Measurements from ENCODE around the gene RNU5D-1.
"Not testable (repeated sequence)": the region's sequence is repeated elsewhere in the genome, so short reads cannot be mapped to it uniquely, and the experiment has no call there.

RNU5D-1 gene

DNA sequence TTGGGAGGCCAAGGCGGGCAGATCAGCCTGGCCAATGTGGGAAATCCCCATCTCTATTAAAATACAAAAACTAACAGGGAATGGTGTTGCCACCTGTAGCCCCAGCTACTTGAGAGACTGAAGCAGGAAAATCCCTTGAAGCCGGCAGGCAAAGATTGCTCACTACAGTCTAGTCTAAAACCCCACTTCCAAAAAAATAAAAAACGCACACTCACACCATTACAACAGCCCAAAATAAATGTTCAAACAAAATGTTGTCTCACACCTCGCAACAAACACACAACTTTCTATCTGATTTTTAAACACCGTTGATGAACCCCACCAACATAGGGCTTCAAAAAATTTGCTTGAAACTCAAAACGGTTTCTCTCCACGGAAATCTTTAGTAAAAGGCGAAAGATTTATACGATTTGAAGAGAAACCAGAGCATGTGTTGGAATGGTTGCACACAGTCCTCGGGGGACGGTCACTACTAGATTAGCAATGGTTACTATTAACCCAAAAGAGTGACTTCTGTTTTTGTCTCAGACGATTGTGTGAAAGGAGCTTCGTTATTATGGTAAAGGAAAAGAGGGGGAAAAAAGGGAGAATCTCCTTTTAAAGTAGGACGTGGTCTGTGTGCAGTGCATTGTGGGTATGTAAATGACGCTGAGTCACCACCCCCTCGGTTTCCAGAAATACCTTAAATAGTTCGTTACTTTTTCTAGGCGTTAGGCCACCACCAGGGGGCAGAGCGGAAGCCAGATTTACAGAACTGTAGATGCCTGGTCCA lies at the start of gene RNU5D-1:
RNU5D-1 (minus strand) TSS at position 430 of the 772 bp plus-strand sequence.
- DNase-seq (ENCODE audit: low spot score), result peak; percentile 96

DNA sequence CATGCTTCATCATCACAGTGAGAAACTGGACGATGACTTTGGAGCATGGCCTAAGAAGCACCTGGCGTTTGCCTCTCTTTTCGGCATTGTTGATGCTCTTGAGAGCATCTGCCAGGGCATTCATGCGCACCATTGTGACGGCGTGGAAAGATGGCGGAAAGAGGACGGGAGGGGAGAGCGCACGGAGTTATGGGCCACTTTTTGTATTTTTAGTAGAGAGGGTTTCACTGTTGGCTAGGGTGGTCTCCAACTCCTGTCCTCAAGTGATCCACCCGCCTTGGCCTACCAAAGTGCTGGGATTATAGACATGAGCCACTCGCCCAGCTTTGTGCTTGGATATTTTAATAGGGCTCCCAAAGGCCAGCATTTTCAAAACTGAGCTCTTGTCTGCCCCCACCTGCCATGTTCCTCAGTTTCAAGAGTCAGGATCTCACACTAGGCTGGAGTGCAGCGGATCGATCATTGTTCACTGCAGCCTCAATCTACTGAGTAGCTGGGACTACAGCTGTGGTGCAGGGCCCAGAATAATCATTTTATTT lies 49.7 kb upstream of the RNU5D-1 start:
- DNase-seq (ENCODE audit: low spot score), result no peak

DNA sequence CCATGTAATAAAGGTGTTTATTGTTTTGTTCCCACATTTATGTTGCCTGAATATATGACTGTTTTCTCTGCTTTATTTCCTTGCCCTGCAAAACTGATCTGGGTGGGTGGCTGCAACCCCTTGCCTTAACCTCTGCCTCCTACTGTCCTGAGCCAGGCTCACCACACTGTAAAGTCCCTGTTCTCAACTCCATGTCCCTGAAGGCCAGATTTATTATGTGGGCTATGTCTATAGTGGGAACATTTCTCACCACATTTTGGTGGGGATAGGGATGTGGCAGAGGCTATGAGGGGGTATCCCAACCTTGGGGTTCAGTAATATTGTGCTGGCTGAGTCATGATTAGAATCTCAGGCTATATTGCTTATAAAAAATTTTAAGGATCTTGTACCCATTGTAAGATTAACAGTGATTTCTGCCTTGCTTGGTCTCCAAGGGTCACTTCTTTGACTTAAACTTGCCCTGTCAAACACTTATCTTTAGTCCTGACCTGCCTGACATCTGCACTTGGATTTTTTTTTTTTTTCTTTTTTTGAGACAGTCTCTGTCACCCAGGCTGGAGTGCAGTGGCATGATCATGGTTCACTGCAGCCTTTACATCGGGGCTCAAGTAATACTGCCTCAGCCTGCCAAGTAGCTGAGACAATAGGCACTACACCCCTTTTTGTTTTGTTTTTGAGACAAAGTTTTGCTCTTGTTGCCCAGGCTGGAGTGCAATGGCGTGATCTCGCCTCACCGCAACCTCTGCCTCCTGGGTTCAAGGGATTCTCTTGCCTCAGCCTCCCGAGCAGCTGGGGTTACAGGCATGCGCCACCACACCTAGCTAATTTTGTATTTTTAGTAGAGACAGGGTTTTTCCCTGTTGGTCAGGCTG lies 48.0 kb upstream of the RNU5D-1 start:
- no peak for DNase-seq (ENCODE audit: low spot score)

DNA sequence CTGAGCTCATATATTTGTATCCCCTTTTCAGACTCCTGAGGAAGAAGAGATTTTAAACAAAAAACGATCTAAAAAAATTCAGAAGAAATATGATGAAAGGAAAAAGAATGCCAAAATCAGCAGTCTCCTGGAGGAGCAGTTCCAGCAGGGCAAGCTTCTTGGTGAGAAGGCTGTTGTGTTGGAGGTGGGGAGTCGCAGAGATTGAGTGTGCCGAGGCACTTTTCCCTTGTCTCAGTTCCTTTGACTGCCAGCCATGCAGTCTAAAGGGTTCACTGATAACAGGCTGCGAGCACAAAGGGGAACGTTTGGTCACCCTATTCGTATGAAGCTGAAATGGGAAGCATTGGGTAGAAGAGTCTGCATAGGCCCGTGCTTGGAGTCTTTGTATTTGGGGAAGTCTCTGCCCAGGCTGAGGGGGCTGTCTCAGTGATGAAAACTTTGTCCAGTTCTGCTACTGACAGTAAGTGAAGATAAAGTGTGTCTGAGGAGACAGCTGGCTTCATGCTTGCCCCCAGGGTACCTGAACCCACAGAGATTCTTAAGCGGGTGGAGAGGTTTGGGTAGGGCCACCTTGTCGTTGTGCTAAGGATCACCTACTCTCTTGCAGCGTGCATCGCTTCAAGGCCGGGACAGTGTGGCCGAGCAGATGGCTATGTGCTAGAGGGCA lies 47.1 kb upstream of the RNU5D-1 start:
- no peak for DNase-seq (ENCODE audit: low spot score)

DNA sequence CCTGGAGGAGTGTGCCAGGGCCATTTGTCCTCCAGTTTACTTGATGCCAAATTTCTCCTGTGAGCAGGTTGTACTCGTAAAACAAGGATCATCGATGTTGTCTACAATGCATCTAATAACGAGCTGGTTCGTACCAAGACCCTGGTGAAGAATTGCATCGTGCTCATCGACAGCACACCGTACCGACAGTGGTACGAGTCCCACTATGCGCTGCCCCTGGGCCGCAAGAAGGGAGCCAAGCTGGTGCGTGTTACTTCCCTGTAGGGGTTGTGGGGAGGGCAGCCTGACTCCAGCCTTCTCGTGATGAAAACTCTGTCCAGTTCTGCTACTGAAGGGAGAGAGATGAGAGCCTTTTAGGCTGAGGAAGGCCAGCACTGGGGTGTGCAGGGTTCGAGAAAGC lies 46.6 kb upstream of the RNU5D-1 start:
- DNase-seq (ENCODE audit: low spot score), result no peak

DNA sequence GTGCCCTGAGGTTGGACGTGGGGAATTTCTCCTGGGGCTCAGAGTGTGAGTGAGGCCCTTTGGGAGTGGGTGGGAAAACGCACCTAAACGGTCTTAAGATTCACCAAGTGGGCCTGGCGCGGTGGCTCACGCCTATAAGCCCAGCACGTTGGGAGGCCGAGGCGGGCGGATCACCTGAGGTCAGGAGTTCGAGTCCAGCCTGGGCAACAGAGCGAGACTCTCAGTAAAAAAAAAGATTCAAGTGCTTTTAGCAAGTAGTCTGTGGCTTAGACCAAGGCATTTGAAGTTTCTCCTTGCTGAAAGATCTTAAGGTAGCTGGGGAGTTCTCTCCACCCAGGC lies 45.7 kb upstream of the RNU5D-1 start:
- no peak for DNase-seq (ENCODE audit: low spot score)

DNA sequence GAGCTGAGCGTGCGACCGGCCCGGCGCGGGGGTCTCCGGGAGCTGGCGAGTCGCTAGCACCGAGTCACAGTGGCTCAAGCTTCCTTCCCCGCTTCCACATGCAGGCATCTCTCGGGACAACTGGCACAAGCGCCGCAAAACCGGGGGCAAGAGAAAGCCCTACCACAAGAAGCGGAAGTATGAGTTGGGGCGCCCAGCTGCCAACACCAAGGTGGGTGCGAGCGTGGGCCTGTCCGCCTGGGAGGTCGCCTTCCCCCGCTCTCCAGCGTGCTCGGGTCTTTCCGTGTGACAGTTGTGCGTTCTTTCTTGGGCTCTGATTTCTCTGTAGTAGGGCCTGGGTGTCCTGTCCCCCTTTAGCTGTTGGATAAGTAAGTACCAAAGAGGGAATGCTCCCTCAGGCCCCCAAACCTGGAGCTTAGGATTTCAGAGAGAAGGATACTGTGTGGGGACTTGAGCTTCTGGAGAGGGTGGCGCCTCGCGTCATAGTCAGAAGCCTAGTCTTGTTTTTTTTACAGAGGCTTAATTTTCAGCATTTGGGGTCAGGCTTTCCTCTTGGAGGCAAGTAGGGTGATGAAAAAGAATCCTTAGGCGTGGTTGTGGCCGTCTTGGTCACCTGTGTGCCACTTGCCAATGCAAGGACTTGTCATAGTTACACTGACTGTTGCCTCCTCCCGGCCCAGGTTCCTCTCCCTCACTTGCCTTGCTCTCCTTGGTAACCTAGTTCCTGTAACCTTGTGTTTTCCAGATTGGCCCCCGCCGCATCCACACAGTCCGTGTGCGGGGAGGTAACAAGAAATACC lies 45.2 kb upstream of the RNU5D-1 start:
- no peak for DNase-seq (ENCODE audit: low spot score)

DNA sequence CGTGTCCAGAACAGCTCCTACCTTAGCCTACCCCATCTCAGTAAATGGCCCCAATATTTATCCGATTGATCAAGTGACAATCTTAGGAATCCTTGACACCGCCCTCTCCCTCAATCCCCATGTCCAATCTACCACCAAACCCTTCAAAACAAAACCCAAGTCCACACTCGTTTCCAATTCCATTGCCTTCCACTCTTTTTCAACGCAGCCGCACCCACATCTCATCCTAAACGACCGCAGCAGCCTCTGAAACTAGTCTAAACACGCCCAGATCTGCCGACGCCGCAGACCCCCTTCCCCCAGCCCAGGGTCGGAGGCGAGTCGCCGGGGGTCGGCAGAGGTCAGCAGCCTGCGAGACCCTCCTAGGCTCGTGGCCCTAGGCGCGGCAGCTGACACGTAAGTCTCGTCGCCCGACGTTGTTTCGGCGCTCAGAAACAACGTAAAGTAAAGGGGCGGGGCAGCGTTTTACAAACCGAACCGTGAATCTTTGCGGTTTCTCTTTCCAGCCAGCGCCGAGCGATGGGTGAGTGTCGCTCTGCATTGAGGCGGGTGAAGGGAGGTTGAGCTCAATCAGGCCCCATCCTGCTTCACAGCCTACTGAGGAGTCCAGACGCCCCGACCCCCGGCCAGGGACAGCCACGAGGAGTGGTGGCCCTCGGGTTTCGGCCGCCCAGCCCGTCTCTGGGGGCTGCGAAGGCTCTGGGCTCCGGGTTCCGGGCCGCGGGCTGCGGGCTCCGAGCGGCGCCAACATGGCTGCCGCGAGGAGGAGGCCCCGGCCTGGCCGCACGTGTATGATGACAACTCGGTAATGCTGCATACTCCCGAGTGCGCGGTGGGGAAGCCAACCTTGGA lies 44.3 kb upstream of the RNU5D-1 start, which contains the start of gene RPS8:
RPS8 (plus strand) TSS at position 463 of the 852 bp plus-strand sequence; CDS start at position 520, 57 bp downstream.
- peak; percentile 94 for DNase-seq (ENCODE audit: low spot score)

DNA sequence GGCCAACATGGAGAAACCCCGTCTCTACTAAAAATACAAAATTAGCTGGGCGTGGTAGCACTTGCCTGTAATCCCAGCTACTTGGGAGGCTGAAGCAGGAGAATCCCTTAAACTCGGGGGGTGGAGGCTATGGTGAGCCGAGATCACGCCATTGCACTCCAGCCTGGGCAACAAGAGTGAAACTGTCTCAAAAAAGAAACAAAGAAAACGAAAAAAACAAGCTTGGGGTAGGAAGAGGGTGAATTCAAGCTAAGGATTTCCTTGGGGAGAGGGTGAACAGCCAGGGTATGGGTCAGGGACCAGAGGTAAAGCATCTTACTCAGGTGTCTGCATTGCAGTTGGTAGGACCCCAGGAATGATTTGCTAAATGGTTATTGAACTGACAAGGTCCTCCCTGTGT lies 35.5 kb upstream of the RNU5D-1 start:
- not testable (repeated sequence) for DNase-seq (ENCODE audit: low spot score)

DNA sequence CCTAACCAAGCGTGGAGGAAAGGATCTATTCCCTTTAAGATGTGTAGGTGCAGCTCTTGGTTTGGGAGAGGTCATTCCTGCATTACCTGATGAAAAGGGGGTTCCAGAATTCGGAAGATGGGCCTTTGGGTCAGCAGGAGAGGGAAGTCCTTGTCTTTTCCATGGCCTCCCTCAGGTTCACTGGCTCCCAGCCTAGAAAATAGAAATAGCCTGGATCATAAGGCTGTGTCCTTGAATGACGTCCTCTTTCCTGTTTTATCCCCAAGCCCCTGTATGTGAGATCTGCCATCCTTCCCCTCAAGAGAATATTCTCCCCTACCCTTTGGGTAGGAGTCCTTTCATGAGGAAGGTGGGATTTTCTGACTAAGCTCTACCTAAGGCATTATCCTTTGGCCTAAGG lies 29.9 kb upstream of the RNU5D-1 start:
- DNase-seq (ENCODE audit: low spot score), result no peak

DNA sequence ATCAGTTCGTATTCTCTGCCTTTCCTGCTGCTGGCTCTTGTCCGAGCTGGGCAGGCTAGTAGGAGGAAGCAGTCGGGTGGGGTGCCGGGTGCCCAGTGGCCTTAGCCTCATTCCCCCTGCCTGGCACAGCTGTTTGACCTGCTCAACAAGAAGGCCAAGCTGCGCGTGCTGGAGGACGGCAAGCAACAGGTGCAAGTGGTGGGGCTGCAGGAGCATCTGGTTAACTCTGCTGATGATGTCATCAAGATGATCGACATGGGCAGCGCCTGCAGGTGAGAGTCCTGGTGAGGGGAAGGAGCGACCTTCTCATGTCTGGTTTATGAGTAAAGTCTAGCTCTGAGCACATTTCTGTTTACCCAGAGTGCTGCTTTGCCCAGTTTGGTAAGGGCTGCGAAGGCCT lies 28.1 kb upstream of the RNU5D-1 start:
- no peak for DNase-seq (ENCODE audit: low spot score)

DNA sequence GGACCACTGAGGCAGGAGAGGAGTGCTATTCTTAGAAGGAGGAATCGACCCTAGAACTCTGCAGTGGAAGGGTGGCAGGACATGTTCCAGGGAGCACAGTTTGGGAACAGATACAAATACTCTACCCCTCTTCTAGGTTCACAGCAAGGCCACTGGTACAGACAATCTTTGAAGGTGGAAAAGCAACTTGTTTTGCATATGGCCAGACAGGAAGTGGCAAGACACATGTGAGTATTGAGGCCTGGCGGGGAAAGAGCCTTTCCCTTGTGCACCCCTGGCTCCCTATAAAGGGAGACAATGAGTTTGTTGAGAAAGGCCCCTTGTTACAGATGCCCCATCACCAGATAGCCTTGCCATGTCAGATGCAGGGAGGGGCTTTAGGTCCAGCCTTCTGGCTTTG lies 26.4 kb upstream of the RNU5D-1 start:
- DNase-seq (ENCODE audit: low spot score), result no peak

DNA sequence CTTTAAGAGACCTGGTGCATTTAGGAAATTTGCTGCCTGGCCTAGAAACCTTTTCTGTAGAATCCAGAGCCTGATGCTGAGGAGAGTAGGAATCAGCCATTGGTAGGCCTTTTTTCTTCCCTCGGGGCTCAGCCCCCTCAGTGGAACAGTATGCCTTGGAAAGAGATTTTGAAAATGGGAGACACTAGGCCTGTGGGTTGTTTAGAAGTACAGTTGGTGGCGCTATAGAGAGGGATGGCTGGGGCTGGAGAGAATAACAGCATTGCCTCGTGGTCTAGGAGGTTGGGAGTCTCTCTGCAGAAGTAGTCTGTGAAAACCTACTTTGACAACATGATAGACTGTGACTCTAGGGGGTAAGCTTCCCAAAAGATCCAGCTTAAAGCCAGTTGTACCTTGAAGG lies 16.9 kb upstream of the RNU5D-1 start:
- no peak for DNase-seq (ENCODE audit: low spot score)

DNA sequence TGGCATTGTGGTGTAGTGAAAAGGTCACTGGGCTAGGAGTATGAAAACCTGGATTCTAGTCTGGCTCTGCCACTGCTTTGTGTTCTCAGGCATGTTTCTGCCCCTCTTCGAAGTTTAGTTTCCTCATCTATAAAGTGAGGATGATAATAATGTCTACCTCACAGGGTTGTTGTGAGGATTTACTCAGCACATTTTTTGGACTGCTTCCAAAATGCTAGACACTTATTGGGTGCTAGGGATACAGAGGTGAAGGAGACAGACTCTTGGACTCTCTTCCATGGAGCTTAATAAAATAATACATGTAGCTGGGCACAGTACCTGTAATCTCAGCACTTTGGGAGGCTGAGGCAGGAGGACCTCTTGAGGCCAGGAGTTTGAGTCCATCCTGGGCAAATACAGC lies 12.2 kb upstream of the RNU5D-1 start:
- peak; percentile 41 for DNase-seq (ENCODE audit: low spot score)

DNA sequence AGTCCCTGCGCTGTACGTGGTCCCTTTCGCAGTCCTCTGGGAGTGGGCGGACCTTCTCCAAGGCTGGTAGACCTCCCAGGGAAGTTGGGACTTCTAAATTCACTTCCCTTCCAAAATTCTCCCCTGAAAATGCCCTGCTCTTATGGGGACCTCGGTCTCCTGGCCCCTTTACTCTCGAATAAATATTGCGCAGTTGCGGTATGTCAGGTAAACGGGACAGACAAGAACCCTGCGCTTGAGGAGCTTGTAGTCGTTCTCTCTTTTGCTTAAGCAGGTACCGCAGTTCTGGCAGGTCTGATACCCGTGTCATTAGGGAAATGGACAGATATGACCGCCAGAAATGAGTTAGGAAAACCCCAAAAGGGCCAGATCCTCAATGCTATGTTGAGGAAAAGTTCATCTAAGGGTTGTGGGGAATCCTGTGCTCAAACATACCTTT lies 9.2 kb upstream of the RNU5D-1 start:
- DNase-seq (ENCODE audit: low spot score), result no peak

DNA sequence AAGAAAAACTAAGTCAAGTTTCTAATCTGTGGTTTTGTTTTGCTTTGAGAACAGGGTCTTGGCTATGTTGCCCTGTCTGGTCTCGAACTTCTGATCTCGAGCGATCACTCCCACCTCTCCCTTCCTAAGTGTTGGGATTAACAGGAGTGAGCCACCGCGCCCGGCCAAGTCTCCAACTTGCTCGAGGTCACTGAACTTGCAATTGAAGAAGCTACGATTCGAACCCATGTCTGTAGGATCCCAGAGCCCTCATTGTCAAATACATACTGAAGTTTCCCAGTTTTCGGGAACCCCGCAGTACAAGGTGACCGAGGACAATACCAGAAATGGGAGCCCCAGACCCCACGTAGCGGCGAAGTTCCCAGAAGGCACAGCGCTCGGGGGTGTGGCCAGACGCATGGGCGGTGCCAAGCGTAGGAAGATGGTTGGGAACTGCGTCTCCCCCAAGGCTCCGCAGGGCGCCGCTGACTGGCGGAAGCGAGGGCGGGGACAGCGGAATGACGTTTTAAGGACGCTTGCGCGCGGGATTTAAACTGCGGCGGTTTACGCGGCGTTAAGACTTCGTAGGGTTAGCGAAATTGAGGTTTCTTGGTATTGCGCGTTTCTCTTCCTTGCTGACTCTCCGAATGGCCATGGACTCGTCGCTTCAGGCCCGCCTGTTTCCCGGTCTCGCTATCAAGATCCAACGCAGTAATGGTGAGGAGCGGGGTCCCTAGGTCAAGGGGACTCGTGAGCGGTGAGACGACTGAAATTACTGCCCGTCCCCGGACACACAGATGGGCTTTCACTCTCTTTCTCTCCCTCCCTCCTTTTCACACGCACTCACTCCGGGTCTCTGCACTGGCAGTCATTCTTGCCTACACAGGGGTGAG lies 8.6 kb upstream of the RNU5D-1 start, which contains the start of gene KIF2C:
KIF2C (plus strand) TSS at position 531 of the 872 bp plus-strand sequence; CDS start at position 627, 96 bp downstream.
- peak; percentile 98 for DNase-seq (ENCODE audit: low spot score)

DNA sequence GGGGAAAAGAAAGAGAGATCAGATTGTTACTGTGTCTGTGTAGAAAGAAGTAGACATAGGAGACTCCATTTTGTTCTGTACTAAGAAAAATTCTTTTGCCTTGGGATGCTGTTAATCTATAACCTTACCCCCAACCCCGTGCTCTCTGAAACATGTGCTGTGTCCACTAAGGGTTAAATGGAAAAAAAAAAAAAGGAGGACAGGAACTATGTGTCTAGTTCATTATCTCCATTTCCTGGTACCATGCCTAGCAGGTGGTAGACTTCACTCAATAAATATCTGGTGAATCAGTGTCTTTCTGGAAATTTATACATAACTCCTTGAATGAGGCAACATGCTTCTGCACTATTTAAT lies 8.0 kb upstream of the RNU5D-1 start:
- DNase-seq (ENCODE audit: low spot score), result not testable (repeated sequence)

DNA sequence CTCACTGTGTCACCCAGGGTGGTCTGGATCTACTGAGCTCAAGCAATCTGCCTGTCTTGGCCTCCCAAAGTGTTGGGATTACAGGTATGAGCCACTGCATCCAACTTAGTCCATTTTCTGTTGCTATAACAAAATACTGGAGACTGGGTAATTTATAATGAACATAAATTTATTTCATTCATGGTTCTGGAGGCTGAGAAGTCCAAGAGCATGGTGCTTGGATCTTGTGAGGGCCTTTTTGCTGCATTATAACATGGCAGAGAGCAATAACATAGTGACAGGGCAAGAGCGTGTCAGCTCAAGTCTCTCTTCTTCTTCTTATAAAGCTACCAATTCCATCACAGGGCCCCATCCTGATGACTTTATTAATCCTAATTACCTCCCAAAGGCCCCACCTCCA lies 5.0 kb upstream of the RNU5D-1 start:
- DNase-seq (ENCODE audit: low spot score), result no peak

DNA sequence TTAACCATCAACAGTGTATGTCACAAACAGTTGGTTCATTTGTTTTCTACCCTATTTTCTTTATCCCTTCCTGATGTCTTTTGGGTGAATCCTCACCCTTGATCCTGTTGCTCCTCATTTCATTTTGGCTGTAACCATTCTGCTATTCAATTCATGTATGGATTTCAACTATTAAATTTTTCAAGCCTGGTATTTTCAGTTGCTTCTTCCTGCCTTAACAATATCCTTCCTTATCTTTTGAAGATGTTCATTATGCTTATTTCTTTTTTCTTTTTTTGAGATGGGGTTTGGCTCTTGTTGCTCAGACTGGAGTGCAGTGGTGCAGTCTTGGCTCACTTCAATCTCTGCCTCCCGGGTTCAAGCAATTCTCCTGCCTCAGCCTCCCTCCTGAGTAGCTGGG lies 2.8 kb upstream of the RNU5D-1 start:
- DNase-seq (ENCODE audit: low spot score), result no peak

DNA sequence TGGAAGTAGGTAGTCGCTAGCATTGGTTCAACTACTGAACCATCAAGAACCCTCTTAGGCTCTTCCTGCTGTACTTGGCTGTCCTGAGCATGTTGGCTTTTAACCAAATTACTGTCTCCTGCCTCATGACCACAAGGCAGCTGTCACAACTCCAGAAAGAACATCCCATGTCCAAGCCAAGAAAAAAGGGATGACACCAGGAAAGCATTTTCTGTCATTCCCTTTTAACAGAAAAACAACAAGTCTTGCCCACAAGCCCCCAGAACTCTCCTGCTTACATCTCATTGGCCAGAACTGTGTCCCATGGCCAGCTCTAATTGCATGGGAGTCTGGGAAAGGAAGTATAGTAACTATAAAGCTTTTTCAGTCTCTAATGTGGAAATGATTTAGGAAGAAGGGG lies 2.4 kb upstream of the RNU5D-1 start:
- no peak for DNase-seq (ENCODE audit: low spot score)

Data from hematopoietic multipotent progenitor cell treated with erythropoietin and hydrocortisone succinate and interleukin-3 and kit ligand, for 15 days (in vitro differentiated cells).